Activated CD8-positive, alpha-beta memory T cell treated with anti-CD3 and anti-CD28 coated beads, Interleukin-2, amount 50 U/mL, for 48 hours (primary cell): ENCODE measurements around the gene KLB.
"Not testable (repeated sequence)": the region's sequence is repeated elsewhere in the genome, so short reads cannot be mapped to it uniquely, and the experiment has no call there.

Experiments used
- DNase-seq: peaks from one replicate; pipeline ENCODE4 v3.0.0-alpha.2; 2020

KLB gene

GRCh38 chr4:39427520-39428114 lies 20.9 kb downstream of the KLB start:
- DNase-seq = no peak

- DNase-seq = no peak
Measured at GRCh38 chr4:39429476-39430334, 23.0 kb downstream of the KLB start.

DNA sequence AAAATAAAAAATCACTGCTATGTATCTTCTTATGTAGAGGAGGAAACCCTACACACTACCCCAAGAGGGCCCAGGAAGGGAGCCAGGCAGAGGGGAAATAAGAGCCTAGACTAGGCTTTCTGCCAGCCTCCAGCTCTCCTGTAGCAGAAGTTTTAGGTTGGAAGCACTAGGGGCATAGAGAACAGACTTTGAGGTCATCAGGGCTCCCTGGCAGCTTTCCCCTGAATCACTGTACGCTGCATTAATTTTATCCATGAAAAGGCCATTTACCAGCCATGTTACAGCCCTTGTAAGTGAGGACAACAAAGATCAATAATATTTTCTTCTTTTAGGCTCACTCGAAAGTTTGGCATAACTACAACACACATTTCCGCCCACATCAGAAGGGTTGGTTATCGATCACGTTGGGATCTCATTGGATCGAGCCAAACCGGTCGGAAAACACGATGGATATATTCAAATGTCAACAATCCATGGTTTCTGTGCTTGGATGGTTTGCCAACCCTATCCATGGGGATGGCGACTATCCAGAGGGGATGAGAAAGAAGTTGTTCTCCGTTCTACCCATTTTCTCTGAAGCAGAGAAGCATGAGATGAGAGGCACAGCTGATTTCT lies 27.3 kb downstream of the KLB start:
- DNase-seq = no peak

GRCh38 chr4:39435659-39436563 lies 29.2 kb downstream of the KLB start:
- no peak for DNase-seq

DNA sequence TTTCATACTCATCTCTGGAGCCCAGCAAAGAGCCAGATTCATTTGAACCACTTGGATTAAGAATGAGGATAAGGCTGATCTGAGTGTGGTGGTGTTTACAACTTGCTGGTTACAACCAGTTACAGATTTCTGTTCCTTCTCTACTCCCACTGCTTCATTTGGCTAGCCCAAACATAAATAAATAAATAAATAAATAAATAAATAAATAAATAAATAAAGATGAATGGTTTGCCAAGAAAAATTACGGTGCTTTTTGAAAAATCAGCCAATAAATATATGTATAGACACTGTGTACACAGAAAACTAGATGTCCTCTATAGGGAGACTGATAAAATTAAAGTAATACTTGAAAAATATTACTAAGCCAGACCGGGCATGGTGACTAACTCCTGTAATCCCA lies 34.9 kb downstream of the KLB start:
- DNase-seq = no peak

- DNase-seq = no peak
Measured at GRCh38 chr4:39442998-39443397, 36.3 kb downstream of the KLB start.

- no peak for DNase-seq
Measured at GRCh38 chr4:39446483-39446841, 39.7 kb downstream of the KLB start.

DNA sequence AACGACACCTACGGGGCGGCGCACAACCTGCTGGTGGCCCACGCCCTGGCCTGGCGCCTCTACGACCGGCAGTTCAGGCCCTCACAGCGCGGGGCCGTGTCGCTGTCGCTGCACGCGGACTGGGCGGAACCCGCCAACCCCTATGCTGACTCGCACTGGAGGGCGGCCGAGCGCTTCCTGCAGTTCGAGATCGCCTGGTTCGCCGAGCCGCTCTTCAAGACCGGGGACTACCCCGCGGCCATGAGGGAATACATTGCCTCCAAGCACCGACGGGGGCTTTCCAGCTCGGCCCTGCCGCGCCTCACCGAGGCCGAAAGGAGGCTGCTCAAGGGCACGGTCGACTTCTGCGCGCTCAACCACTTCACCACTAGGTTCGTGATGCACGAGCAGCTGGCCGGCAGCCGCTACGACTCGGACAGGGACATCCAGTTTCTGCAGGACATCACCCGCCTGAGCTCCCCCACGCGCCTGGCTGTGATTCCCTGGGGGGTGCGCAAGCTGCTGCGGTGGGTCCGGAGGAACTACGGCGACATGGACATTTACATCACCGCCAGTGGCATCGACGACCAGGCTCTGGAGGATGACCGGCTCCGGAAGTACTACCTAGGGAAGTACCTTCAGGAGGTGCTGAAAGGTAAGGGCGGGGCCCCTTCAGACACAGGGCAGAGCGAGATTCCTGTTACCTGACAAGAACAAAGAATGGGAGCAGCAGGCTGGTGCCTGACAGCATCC lies 40.3 kb downstream of the KLB start:
- DNase-seq = peak; percentile 71

DNA sequence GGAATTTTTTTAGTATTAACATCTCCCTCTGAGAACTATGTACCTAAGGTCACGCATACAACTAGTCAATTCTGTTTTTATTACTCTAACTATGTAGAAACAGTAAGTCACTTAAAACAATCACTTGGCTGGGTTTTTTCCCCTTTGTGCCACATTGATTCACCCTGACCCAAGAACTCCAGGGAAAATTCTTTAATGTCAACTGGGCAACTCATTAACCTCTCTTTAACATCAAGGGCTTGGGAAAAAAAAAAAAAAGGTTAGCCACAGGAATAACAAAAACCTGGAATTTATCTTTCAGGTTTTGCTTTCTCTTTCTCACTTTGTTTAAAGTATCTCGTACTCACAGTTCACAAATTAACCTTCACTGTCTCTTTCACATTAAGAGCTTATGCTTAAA lies 43.9 kb downstream of the KLB start:
- DNase-seq = no peak

DNA sequence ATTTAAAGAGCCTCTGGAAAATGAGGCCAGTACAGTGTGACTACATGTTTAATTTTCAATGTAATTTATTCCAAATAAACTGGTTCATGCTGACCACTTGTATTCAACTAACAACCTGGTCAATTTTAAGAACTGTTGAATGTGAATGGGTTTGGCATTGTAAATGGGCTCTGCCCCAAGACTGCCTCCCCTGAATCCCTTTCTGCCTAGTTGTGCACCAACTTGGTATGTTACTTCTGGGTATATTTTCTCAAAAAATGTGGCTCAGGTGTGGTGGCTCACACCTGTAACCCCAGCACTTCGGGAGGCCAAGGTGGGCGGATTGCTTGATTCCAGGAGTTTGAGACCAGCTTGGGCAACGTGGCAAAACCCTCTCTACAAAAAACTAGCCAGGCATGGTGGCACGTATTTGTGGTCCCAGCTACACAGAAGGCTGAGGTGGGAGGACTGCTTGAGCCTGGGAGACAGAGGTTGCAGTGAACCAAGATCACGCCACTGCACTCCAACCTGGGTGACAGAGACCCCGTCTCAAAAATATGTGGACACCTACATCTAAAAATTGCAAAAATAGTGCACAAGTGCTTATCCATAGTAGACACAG lies 44.8 kb downstream of the KLB start:
- peak; percentile 58 for DNase-seq

DNA sequence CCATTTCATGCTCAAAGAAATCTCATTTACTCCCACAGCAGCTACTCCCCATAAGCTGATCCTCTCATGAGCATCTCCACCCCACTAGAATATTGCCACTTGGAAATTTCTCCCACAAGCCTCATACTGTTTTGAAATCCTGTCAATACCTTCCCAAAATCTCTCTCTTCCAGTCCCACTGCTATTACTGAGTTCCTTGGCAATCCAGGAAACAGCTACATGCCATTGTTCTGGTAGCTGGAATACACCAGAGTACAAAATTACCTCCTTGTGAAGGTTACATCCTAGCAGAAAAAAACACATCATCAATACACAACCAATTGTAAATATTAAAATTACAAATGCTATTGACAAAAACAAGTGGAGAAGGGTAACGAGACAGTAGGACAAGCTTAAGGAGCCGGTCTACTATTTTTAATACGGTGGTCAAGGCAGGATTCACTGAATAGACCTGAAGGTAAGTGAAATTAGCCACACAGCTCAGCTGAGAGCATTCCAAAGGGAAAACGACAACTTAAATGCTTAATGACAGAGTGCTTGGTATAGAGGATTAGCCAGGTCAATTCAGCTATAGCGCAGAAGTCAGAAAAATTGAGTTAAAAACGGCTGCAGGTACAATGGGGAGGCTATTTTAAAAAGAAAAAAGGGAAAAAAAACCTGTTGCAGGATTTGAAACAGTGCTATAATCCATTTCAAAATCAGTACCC lies 45.6 kb downstream of the KLB start:
- no peak for DNase-seq

GRCh38 chr4:39452860-39453587 lies 46.3 kb downstream of the KLB start:
- no peak for DNase-seq

DNA sequence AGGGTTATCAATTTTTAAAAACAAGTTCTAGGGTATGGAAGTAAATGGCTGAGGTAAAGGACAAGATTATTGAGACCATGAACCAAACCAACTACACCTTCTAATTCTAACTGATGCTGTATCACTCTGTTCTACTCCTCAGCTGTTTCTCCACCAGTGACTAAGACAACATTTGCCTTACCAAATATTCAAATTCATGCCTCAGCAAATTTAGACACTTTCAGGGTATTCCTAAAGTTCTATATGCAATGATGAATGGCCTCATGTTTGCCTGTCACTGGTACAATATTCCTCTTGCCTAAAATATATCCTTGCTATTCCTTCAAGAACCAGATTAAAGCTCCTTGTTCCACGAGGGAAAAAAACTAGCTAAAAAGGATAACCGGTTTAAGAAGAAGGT lies 47.0 kb downstream of the KLB start:
- no peak for DNase-seq

DNA sequence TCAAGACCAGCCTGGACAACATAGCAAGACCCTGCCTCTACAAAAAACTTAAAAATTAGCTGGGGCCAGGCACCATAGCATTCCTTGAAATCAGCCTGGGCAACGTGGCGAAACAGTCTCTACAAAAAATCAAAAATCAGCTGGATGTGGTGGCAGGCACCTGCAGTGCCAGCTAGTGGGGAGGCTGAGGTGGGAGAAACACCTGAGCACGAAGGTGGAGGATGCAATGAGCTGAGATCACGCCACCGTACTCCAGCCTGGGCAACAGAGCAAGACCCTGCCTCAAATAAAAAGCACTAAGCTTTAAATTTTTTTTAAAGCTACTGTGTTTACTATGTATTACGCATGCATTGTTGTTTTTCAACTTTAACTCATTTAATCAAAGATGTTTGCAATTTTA lies 48.8 kb downstream of the KLB start:
- no peak for DNase-seq

- no peak for DNase-seq
Measured at GRCh38 chr4:39456946-39457763, 50.4 kb downstream of the KLB start.

DNA sequence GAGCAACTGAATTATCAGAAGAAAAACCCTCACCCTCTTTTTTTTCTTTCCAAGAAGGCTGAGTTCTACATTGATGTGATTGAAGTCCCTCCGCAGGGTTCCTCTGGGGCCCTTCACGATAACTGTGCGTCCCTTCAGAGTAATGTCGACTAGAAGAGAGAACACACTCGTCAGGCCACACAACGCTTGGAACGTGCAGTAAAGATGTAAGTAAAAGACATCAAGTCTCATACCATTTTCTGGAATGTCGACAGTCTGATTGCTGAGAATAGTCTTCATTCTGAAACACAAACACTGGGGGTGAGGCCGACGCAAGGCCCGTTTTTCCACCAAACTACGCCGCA lies 51.4 kb downstream of the KLB start:
- not testable (repeated sequence) for DNase-seq

DNA sequence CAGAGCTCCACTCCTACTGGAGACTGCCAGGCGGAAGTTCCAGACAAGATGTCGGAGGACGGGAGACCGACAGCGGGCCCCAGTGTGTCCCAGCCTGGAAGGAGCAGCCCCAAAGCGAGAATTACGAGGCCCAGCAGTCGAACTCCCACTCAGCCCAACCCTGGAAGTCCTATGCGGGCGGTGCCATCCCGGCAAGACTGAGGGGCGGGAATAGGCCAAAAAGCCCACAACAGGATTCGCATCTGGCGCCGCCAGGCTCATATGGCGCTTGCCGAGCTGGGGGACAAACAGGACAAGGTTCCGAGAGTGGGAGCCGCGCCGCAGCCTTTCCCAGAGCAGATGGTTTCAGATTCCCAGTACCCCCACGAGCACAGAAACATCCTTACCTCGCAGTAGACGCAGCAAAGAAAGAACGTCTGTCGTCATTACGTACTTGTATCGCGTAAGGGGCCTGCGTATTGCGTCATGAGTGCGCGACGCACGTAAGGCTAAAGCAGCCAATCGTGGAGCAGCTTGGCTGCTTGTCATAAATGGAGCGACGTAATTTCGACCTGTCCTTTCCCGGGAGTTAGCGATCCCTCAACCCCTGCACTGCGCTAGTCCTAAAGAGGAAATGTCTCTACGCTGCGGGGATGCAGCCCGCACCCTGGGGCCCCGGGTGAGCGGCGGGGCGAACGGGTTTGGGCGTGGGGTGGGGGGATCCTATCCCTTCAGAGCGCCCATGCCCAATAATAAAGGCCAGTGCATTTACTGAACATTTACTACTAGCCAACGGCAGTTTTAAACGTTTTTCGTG lies 52.0 kb downstream of the KLB start, which contains the start of the genes LIAS and RPL9:
Gene LIAS, plus strand, starts transcription at position 552 of the 796 bp plus-strand sequence. Its CDS starts 62 bp downstream, at position 614.
Gene RPL9, minus strand, starts transcription at position 418 of the 796 bp plus-strand sequence. CDS start 483 bp downstream, outside the sequence.
- DNase-seq = peak; percentile 98

DNA sequence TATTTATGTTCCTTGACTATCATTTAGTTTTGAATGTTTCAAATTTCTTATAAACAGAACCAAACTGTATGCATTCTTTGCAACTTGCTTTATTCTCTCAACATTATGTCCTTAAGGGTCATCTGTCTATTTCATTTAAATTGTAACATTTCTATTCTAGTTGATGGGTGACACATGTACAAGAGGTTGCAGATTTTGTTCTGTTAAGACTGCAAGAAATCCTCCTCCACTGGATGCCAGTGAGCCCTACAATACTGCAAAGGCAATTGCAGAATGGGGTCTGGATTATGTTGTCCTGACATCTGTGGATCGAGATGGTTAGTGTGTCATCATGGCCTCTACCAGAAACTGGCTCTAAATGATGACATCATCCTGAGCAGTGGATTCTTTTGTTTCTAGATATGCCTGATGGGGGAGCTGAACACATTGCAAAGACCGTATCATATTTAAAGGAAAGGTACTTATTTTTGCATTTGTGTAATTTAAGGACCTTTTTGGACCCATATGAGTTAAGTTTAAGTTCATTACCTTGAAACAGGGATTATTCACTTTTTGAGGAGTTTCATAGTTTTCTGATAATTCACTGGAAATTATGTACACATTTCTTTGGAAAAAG lies 58.3 kb downstream of the KLB start:
- DNase-seq = no peak
